GM18505 (cell line): Measurements from ENCODE around the gene HARBI1.
A peak's percentile ranks its signal among the peaks of the same experiment; 100 is the strongest.

Experiments used
- ATAC-seq: cut with Tn5 transposase; IDR thresholded peaks from one replicate; pipeline ENCODE4 v1.9.1; 2021; ENCODE audit not compliant: unreplicated experiment
- POLR2A ChIP-seq: IDR thresholded peaks from 4 replicates; pipeline ENCODE4 v1.6.1; 2011; ENCODE audit warnings: borderline replicate concordance; ENCODE audit not compliant: insufficient read depth, insufficient read length; ENCODE audit errors: extremely low read depth

The HARBI1 gene

GRCh38 chr11:46617134-46617971 is at the start of gene HARBI1, which contains the start of gene ATG13:
Gene HARBI1 (minus strand): TSS chr11:46617227. CDS start chr11:46616237, 990 bp downstream.
Gene ATG13 (plus strand): TSS chr11:46617553. CDS start chr11:46644292, 26,739 bp downstream.
- TF ChIP-seq POLR2A = peak; percentile 24
- peak; percentile 94 for ATAC-seq

GRCh38 chr11:46666516-46666915 is 49.5 kb upstream of the HARBI1 start:
- TF ChIP-seq POLR2A = no peak
- ATAC-seq = no peak

GRCh38 chr11:46665356-46665755 is 48.3 kb upstream of the HARBI1 start:
- no peak for TF ChIP-seq POLR2A
- ATAC-seq = no peak

GRCh38 chr11:46664612-46665011 is 47.6 kb upstream of the HARBI1 start:
- no peak for ATAC-seq
- no peak for TF ChIP-seq POLR2A

GRCh38 chr11:46663277-46663940 is 46.4 kb upstream of the HARBI1 start:
- no peak for ATAC-seq
- TF ChIP-seq POLR2A = no peak

- ATAC-seq = no peak
- TF ChIP-seq POLR2A = no peak
Measured at GRCh38 chr11:46662366-46662765, 45.3 kb upstream of the HARBI1 start.

- ATAC-seq = no peak
- no peak for TF ChIP-seq POLR2A
Measured at GRCh38 chr11:46661836-46662235, 44.8 kb upstream of the HARBI1 start.

- TF ChIP-seq POLR2A = no peak
- no peak for ATAC-seq
Measured at GRCh38 chr11:46659908-46660307, 42.9 kb upstream of the HARBI1 start.

- no peak for ATAC-seq
- no peak for TF ChIP-seq POLR2A
Measured at GRCh38 chr11:46658259-46658658, 41.2 kb upstream of the HARBI1 start.

GRCh38 chr11:46657186-46657585 is 40.2 kb upstream of the HARBI1 start:
- ATAC-seq = no peak
- no peak for TF ChIP-seq POLR2A

- ATAC-seq = no peak
- no peak for TF ChIP-seq POLR2A
Measured at GRCh38 chr11:46655631-46656030, 38.6 kb upstream of the HARBI1 start.

- ATAC-seq = no peak
- TF ChIP-seq POLR2A = no peak
Measured at GRCh38 chr11:46649180-46649738, 32.2 kb upstream of the HARBI1 start.

- no peak for TF ChIP-seq POLR2A
- ATAC-seq = no peak
Measured at GRCh38 chr11:46643986-46644385, 27.0 kb upstream of the HARBI1 start.
